ENCODE measurements around the gene SETX. TPM values are rescaled to one million over a fixed set of nuclear protein-coding genes. Genes with fewer than 3 reads are reported as not detected.

The SETX gene
- total RNA-seq, 1 donor from 2014 or later = 78.2 TPM

GRCh38 chr9:132356324-132356924, 1.6 kb upstream of the SETX start:
- intact Hi-C loops (cut with micrococcal nuclease) = loop anchor here (10.0 kb wide), 2 partner anchors 352 to 768 kb away; partner anchors contain the start of gene RALGDS

GRCh38 chr9:132351404-132352045, 3.3 kb downstream of the SETX start:
- intact Hi-C loops (cut with micrococcal nuclease) = loop anchor here (1.0 to 10.0 kb wide), 15 partner anchors 55 to 1659 kb away; partner anchors contain the start of genes DDX31, EXOSC2, GTF3C5 and NUP214

DNA sequence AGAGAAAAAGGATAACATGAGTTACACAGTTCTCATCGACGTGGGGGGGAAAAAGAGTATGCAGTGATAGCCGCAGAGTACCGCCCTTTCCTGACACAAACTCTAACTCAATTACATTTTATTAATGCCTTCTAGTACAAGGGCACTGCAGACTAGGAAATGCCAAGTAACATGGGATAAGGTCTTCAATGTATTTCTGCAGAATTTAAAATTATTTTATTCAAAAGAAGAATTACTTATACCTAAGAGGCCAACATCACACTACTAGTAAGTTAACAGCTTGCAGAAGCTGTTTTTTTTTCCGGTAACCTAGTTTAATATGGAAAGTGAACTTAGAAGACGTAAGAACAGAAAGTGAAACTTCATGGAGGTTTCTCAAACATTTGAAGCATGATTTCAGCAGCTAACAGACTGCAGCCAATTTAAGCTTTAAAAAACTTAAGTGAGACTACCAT, 3.9 kb downstream of the SETX start:
- intact Hi-C loops (cut with micrococcal nuclease) = loop anchor here (1.0 to 10.0 kb wide), 15 partner anchors 55 to 1659 kb away; partner anchors contain the start of genes DDX31, EXOSC2, GTF3C5 and NUP214

GRCh38 chr9:132348676-132349075, 6.1 kb downstream of the SETX start:
- intact Hi-C loops (cut with micrococcal nuclease) = no loop called here

GRCh38 chr9:132346177-132346576, 8.6 kb downstream of the SETX start:
- intact Hi-C loops (cut with micrococcal nuclease) = no loop called here

- intact Hi-C loops (cut with micrococcal nuclease) = no loop called here
Observed at GRCh38 chr9:132341177-132341840, 13.5 kb downstream of the SETX start.

- intact Hi-C loops (cut with micrococcal nuclease) = no loop called here
Observed at GRCh38 chr9:132334364-132334763, 20.4 kb downstream of the SETX start.

DNA sequence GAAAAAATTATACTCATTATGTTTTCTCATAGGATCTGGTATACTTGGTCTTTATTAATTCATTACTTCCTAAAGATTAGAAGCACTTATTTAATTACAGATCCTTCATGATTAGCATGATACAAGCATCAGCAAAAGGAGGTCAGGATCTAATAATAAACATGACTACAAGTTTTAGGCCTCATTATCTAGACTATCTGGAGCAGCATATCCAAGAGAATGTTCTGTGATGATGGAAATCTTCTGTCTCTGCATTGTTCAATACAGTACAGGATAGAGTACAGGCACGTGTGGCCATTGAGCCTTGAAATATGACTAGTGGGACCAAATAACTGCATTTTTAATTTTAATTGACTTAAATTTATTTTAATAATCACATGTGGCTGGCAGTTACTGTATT, 21.2 kb downstream of the SETX start:
- intact Hi-C loops (cut with micrococcal nuclease) = no loop called here

DNA sequence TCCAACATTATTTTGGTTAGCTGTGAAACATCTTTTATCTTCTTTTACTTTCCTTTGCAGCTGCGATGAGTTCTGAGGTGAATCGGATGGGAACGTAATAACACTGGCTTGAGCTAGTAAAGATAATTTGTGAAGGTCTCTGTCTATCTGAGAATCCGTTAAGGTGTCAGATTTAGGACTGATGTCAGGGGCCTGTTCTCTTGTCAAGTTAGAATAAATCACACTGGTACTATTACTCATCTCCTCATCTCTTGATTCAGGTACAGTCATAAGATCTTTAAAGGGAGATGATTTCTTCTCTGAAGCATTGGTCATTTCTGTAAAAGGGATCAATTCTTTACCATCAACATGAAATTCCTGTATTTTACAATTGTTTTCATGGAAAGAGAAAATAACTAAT, 26.2 kb downstream of the SETX start:
- intact Hi-C loops (cut with micrococcal nuclease) = loop anchor here (5.0 kb wide), 2 partner anchors 36 to 56 kb away; no protein-coding TSS in a partner anchor

DNA sequence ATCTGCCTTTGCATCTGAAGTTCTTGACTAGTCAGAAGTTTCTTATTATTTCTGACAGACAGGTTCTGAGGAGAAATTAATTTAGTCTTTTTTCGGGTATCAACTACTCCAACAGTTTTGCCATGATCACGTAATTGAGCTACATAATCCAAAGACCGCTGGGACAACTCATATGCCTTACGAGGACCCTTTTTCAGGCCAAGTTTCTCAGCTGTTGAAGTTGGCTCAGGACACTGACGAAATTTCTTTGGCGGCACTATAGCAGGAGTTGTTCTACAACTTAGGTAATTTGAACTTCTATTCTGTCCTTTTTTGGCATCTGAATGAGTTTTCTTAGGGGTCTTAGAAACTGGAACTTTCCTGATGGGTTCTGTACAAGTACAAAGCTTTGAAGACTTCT, 27.2 kb downstream of the SETX start:
- intact Hi-C loops (cut with micrococcal nuclease) = loop anchor here (5.0 kb wide), 2 partner anchors 35 to 55 kb away; no protein-coding TSS in a partner anchor

- intact Hi-C loops (cut with micrococcal nuclease) = no loop called here
Observed at GRCh38 chr9:132324425-132324824, 30.4 kb downstream of the SETX start.

DNA sequence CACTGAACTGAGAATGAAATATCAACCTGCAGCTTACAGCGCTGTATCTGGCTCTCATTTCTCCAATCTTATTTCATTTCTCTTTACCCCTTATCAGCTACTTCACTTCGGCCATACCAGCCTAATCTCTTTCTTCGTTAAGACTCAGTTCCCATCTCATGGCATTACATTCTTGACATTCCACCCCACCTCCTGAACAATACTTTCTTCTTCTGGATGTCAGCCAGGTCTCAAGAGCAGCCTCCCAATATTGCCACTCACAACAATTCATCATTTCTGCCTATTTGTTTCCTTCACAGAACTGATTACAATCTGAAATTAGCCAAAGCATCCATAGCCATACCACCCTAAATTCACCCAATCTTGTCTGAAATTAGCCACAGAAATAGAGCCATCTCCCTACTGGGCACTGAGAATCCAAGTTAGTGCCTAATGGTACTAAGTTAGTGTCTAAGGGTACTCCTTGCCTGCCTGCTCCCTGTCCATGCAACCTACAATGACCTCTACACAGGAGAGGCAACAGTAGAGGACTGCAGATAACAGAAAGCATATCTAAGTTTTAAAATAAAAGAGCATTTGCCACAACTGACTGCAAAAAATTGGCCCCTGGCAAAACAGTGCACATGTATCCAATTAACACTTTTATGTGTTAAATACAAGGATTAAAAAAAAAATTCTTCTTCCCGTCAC, 35.2 kb downstream of the SETX start:
- intact Hi-C loops (cut with micrococcal nuclease) = no loop called here

GRCh38 chr9:132312873-132313272, 41.9 kb downstream of the SETX start:
- intact Hi-C loops (cut with micrococcal nuclease) = no loop called here

DNA sequence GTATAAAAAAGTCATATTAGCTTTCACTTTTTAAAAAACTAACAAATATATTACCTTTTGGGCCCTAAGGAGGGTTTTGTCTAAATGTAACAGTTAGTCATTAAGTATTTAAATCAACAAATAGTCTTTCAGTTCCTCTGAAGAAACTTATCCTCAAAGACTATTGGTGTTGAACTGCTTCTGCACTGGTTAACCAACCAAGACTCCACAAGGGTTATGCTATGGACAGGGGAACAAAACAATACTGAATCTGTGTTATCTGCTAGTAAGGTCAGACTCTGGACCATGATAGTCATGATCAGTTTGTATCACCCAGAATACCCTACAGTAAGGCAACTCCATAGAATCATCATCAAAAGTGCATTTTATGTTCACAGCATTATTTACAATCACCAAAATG, 42.4 kb downstream of the SETX start:
- intact Hi-C loops (cut with micrococcal nuclease) = no loop called here

DNA sequence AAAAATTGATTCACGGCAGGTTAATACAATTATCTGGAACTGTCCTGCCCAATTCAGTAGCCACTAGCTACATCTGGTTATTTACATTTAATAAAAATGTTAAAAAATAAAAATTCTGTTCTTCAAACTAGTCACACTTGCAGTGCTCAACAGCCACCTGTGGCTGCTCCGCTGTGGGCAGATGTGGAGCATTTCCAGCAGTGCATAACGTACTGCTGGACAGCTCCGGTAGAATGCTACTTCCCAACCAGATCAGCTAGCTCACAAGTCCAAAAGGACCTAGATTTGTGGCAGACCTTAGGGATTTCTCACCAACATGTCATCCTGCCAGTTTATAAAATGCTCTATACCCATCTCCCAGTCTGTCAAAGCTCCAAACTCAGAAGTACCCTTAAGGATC, 42.8 kb downstream of the SETX start:
- intact Hi-C loops (cut with micrococcal nuclease) = no loop called here

- intact Hi-C loops (cut with micrococcal nuclease) = no loop called here
Observed at GRCh38 chr9:132309056-132309455, 45.7 kb downstream of the SETX start.

DNA sequence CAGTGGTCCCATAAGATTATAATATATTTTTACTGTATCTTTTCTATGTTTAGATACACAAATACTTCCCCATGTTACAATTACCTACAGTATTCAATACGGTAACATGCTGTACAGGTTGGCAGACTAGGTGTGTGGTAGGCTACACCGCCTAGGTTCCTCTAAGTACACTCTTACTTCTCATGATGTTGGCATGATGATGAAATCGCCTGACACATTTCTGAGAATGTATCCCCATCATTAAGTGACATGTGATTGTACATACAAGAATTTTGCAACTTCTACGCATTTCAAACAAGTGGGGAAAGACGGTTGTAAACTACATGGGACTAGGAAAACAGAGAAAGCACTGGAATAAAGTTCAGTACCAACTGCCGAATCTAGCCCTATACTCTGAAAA, 53.3 kb downstream of the SETX start:
- intact Hi-C loops (cut with micrococcal nuclease) = no loop called here

GRCh38 chr9:132299221-132299620, 55.6 kb downstream of the SETX start:
- intact Hi-C loops (cut with micrococcal nuclease) = no loop called here

GRCh38 chr9:132295181-132295580, 59.6 kb downstream of the SETX start:
- intact Hi-C loops (cut with micrococcal nuclease) = no loop called here

GRCh38 chr9:132293145-132293721, 61.6 kb downstream of the SETX start:
- intact Hi-C loops (cut with micrococcal nuclease) = loop anchor here (2.0 to 5.0 kb wide), 3 partner anchors 34 to 112 kb away; no protein-coding TSS in a partner anchor

- intact Hi-C loops (cut with micrococcal nuclease) = no loop called here
Observed at GRCh38 chr9:132288966-132289365, 65.8 kb downstream of the SETX start.
